Ectodermal cell (in vitro differentiated cells): ENCODE results near the gene MCFD2.

Experiments
- H3K27ac ChIP-seq: 2 replicates; pipeline ENCODE4 v1.7.0; 2013; ENCODE audit warnings: mild to moderate bottlenecking, low read depth, low read length; ENCODE audit not compliant: insufficient read depth, poor library complexity, severe bottlenecking
- H3K27me3 ChIP-seq: 2 replicates; pipeline ENCODE4 v1.7.0; 2013; ENCODE audit warnings: mild to moderate bottlenecking, low read length; ENCODE audit not compliant: insufficient read depth, control insufficient read depth, poor library complexity, severe bottlenecking
- H3K36me3 ChIP-seq: one replicate; pipeline ENCODE4 v1.7.0; 2013; ENCODE audit warnings: low read length; ENCODE audit not compliant: control insufficient read depth, insufficient read depth
- H3K4me1 ChIP-seq: one replicate; pipeline ENCODE4 v1.7.0; 2013; ENCODE audit warnings: low read length; ENCODE audit not compliant: control insufficient read depth, insufficient read depth
- H3K4me3 ChIP-seq: 2 replicates; pipeline ENCODE4 v1.7.0; 2013; ENCODE audit warnings: low read depth, low read length, control low read depth; ENCODE audit not compliant: insufficient read depth
- H3K9me3 ChIP-seq: 2 replicates; pipeline ENCODE4 v1.7.0; 2013; ENCODE audit warnings: mild to moderate bottlenecking, low read length, moderate library complexity; ENCODE audit not compliant: control insufficient read depth
- WGBS, 2 experiments: methylation state at CpG; one replicate each; pipeline ENCODE4 v1.1.7; 2013; ENCODE audit warnings: missing lambda C conversion rate in 2 of 2; 5-methylcytosine and 5-hydroxymethylcytosine counted together

MCFD2 gene

DNA sequence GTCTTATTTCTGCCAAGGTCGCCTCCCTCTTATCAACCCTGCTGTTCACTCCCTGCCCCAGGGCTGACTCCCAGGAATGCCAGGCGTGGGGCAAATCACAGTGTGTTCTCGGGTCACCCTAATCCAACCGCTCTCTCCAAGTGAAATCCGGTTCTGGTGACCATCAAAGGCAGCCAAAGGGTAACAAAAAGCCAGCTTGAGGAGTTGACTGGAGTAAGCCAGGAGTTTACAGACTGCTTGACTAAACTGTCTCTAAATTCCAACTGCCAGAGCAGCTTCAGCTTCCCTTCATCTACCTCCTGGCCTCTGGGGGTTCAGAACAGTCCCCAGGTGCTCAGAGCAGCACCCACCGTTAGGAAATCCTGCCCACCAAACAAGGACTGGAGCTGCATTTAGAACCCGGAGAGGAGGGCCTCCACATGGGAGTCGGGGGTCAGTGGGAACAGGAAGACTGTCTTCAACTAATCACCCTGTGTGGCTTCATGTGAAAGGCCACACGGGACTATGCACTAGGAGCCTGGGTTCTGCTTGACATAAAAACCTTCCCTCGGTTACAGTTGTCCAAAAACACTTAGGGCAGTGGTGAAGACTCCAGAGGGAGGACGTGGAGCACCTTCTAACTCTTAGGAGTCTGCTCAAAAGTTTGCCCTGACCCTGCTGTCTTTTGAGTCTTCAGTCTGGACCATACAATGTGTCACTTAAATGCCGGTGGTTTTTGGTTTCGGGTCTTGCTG is 24.2 kb upstream of the MCFD2 start:
- Histone ChIP-seq H3K4me3 (no peak overlapping the region), H3K9me3 (no peaks in the 10 kb centered on the region), H3K27me3 (peaks cover 20% of the 10 kb centered on the region), H3K36me3 (no peaks in the 10 kb centered on the region), H3K4me1 (peaks cover 10% of the 10 kb centered on the region), H3K27ac (peak overlapping the region; percentile 38)
- 74 to 76% methylated on average over 13 of the region's 13 CpGs for WGBS, 2 experiments

DNA sequence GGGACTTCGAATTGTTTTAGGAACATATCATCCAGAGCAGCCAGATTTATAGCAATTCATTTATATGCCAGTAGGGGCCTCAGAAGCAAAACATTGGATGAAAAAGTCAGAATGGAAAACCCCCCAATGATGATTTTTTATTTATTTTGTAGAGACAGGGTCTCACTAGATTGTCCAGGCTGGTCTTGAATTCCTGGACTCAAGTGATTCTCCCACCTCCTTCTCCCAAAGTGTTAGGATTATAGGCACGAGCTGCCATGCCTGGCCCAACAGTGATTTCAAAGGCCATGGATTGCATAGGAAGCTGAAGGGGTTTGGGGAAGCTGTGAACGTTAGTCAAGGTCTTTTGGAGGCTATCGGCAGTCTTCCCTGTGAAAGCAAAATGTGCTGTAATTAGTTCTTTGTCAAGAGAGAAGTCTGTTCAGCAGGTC is 21.9 kb upstream of the MCFD2 start:
- Histone ChIP-seq H3K27me3 (peaks cover 16% of the 10 kb centered on the region), H3K4me1 (peaks cover 4% of the 10 kb centered on the region), H3K27ac (no peak overlapping the region), H3K9me3 (no peaks in the 10 kb centered on the region), H3K36me3 (no peaks in the 10 kb centered on the region), H3K4me3 (no peak overlapping the region)
- 78 to 81% methylated on average over 4 of the region's 4 CpGs for WGBS, 2 experiments

DNA sequence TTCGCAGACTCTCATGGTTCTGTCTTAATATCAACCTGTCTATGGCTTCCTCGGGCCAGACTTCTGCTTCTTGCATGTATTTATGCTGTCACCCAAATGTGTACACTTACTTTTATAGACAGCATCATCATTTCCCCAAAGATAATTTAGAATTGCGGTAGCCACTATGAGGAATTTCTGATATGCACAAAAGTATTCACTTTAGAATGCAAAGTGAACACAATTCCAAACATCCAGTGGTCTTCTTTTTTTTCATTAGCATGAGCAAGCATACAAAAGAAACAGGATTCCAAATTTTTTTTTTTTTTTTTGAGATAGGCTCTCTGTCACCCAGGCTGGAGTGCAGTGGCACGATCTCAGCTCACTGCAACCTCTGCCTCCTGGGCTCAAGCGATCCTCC is 21.0 kb upstream of the MCFD2 start:
- H3K27ac ChIP-seq, result no peak overlapping the region
- H3K36me3 ChIP-seq, result no peaks in the 10 kb centered on the region
- H3K27me3 ChIP-seq, result peaks cover 8% of the 10 kb centered on the region
- no peaks in the 10 kb centered on the region for H3K9me3 ChIP-seq
- WGBS, 2 experiments, result 93 to 96% methylated on average over 5 of the region's 5 CpGs
- no peak overlapping the region for H3K4me3 ChIP-seq
- no peaks in the 10 kb centered on the region for H3K4me1 ChIP-seq

DNA sequence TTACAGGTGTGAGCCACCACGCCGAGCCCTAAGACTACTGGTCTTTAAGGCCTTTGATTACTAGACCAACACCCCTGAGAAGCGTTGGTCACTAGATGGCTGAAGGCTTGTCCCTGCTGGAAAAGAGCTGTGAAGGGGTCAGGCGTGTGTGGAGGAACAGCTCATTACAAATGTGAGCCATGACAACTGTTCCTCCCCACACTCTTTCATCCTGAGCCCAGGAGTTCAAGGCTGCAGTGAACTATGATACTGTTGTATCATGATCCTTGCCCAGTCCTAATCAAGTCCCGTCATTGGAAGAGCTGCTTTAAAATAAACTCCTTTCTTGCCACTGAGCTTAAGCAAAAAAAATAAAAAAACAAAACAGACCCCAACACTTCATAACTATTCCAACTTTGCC is 19.5 kb upstream of the MCFD2 start:
- H3K27ac ChIP-seq, result no peak overlapping the region
- peaks cover 8% of the 10 kb centered on the region for H3K27me3 ChIP-seq
- 92 to 96% methylated on average over 5 of the region's 5 CpGs for WGBS, 2 experiments
- no peaks in the 10 kb centered on the region for H3K36me3 ChIP-seq
- no peak overlapping the region for H3K4me3 ChIP-seq
- no peaks in the 10 kb centered on the region for H3K4me1 ChIP-seq
- H3K9me3 ChIP-seq, result no peaks in the 10 kb centered on the region

DNA sequence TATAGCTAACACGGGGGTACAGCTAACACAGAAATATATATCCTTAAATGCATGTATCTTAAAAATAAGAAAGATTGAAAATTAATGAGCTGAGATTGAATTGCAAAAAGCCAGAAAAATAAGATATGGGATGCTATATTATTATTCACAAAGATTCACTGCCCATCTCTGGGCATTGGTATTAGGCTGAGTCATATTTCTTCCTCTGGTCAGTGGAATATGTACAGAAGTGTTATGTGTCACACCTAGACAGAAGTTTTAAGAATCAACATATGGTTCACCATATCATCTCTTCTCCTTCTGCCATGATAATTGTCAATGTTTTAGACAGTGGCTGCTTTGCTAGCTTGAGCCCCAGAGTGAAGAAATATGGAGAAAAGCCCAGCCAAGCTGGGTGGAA is 14.0 kb upstream of the MCFD2 start:
- Histone ChIP-seq H3K9me3 (no peaks in the 10 kb centered on the region), H3K36me3 (no peaks in the 10 kb centered on the region), H3K4me1 (no peaks in the 10 kb centered on the region), H3K4me3 (no peak overlapping the region), H3K27ac (no peak overlapping the region), H3K27me3 (no peaks in the 10 kb centered on the region)
- WGBS, 2 experiments, result no CpG with 5 or more reads among the region's 1 CpG

DNA sequence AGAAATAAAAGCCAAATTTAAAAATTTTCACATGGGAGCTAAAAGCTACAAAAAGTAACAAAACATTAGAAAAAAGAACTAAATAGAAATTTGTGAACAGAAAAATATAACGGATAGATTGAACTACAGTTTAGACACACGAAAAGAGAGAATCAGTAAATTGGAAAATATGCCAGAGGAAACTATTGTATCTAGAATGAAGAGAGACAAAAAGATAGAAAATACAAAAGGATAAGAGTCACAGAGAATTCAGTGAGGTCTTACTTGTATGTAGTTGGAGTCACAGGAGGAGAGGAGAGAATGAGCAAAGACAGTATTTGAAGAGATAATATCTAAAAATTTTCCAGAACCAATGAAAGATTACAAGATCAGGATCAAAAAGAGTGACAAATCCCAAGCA is 11.3 kb upstream of the MCFD2 start:
- WGBS, 2 experiments, result 98 to 100% methylated on average over 2 of the region's 2 CpGs
- H3K27ac ChIP-seq, result no peak overlapping the region

DNA sequence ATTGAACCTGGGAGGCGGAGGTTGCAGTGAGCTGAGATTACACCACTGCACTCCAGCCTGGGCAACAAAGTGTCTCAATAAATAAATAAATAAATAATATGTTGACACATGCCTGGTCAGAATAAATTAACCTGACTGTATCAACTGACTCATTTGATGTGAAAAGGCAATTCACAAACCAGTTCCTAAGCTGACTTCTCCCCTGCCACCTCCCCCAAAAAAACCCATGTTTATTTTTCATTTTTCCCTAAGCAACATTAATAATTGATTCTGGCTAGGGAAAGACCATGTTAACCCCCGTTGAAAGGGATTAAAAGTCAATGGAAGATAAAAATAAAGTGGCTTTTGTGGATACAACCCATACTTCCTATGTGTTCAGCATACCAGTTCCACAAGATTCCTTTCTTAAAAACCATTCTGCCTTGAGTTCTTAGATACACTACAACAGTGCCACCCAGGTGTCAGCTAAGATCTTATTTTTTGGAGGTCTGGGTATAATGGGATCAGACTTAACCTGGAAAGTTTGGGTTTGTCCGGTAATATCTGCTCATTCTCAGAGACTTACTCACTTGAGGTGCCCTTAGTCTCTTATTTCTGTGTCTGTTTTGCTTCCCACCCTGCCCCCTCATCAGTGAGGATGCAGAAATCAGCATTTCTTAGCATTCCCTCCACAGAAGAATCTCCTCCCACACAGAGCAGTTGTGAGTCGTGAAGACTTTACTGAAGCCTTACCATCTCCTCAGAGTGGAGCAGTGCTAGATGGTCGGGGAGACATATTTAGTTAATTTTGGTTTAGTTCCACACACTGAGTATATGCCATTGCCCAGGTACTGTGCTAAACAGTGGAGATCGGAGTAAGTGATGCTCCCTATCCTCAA is 10.1 kb upstream of the MCFD2 start:
- WGBS, 2 experiments, result 79 to 83% methylated on average over 5 to 6 of the region's 6 CpGs
- Histone ChIP-seq H3K9me3 (no peaks in the 10 kb centered on the region), H3K27me3 (no peaks in the 10 kb centered on the region), H3K36me3 (no peaks in the 10 kb centered on the region), H3K27ac (no peak overlapping the region), H3K4me1 (no peaks in the 10 kb centered on the region), H3K4me3 (no peak overlapping the region)

More for the DNA sequence above, 11.3 kb upstream of the MCFD2 start:
- Histone ChIP-seq H3K4me3 (no peak overlapping the region), H3K36me3 (no peaks in the 10 kb centered on the region), H3K4me1 (no peaks in the 10 kb centered on the region), H3K9me3 (no peaks in the 10 kb centered on the region), H3K27me3 (no peaks in the 10 kb centered on the region)

DNA sequence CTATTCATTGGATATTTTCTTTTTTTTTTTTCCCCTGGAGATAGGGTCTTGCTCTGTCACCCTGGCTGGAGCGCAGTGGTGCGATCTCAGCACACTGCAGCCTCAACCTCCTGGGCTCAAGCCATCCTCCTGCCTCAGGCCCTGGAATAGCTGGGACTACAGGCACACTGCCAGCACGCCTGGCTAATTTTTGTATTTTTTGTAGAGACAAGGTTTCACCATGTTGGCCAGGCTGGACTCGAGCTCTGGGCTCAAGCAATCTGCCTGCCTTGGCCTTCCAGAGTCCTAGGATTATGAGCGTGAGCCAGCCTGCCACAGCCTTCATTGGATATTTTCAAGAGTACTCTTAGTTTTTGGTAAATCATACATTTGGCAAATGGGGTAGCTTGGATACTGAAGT is 9.0 kb upstream of the MCFD2 start:
- Histone ChIP-seq H3K36me3 (no peaks in the 10 kb centered on the region), H3K4me3 (no peak overlapping the region), H3K27me3 (no peaks in the 10 kb centered on the region), H3K4me1 (no peaks in the 10 kb centered on the region), H3K27ac (no peak overlapping the region), H3K9me3 (no peaks in the 10 kb centered on the region)
- 84 to 92% methylated on average over 5 of the region's 5 CpGs for WGBS, 2 experiments

DNA sequence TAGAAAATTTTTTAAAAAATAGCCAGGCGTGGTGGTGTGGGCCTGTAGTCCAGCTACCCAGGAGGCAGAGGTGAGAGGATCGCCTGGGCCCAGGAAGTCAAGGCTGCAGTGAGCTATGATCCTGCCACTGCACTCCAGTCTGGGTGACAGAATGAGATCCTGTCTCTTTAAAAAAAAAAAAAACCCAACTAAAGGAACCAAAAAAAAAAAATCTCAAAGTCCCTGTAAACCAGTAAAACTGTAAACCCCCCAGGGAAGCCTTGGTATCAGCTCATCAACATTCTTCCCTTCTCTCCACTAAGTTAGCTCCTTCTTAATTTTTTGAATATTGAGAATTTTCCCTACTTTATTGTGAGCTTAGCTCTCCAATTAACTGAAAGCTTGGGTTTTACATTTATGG is 8.4 kb upstream of the MCFD2 start:
- 93 to 97% methylated on average over 2 of the region's 2 CpGs for WGBS, 2 experiments
- H3K4me1 ChIP-seq, result no peaks in the 10 kb centered on the region
- H3K9me3 ChIP-seq, result no peaks in the 10 kb centered on the region
- H3K36me3 ChIP-seq, result no peaks in the 10 kb centered on the region
- no peaks in the 10 kb centered on the region for H3K27me3 ChIP-seq
- H3K27ac ChIP-seq, result no peak overlapping the region
- no peak overlapping the region for H3K4me3 ChIP-seq

DNA sequence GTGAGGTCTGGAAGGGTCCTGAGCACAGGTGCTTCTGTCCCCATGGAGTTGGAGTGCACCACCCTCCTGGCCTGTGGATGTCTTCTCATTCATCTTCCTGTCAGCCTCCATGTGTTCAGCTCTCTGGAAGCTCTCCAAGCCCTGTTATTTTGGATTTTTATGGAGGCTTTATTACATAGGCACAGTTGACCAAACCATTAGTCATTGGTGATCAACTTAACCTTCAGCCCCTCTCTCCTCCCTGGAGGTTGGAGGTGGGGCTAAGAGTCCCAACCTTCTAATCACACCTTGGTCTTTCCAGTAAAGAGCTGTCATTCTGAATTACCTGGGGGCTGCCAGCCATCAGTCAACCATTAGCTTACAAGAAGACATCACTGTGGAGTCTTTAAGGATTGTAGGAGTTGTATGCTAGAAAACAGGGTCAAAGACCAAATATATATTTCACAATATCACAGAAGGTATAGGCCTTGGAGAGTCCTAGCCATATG is 7.5 kb upstream of the MCFD2 start:
- Histone ChIP-seq H3K27me3 (no peaks in the 10 kb centered on the region), H3K4me3 (no peak overlapping the region), H3K36me3 (no peaks in the 10 kb centered on the region), H3K27ac (no peak overlapping the region), H3K4me1 (no peaks in the 10 kb centered on the region), H3K9me3 (no peaks in the 10 kb centered on the region)
